A673 (cell line): ENCODE measurements around the gene PARVA. TPM values are rescaled to one million over a fixed set of nuclear protein-coding genes. Genes with fewer than 3 reads are reported as not detected.
A peak's percentile ranks its signal among the peaks of the same experiment; 100 is the strongest.

Experiments used
- BruUV-seq: library from RNA; stranded (reverse); fragments of 400-500 nt; replicated peaks from 2 replicates; lab custom pipeline; 2021; lab: Mats Ljungman, UMichigan
- CTCF ChIA-PET: fragments of 300-600 bp; sonication (Branson Sonifier 250); formaldehyde crosslinking; loops from one replicate; lab custom pipeline; 2022; ENCODE audit warnings: antibody characterized with exemption; lab: Charles Lee
- POLR2A ChIA-PET: fragments of 300-600 bp; sonication (Branson Sonifier 250); formaldehyde crosslinking; loops from one replicate; lab custom pipeline; 2022; ENCODE audit warnings: antibody characterized with exemption; ENCODE audit not compliant: low non-redundant PET; lab: Charles Lee
- DNase-seq: peaks from one replicate; pipeline ENCODE4 v3.0.0-alpha.2; 2015; ENCODE audit warnings: low spot score
- H3K27ac ChIP-seq: fragments of 200-600 bp; sonication (generic); 2 replicates; pipeline ENCODE4 v1.5.1; 2016; ENCODE audit warnings: mixed run types, low read depth, mild to moderate bottlenecking, mixed read lengths, antibody characterized with exemption, low read length; ENCODE audit not compliant: poor library complexity, severe bottlenecking
- H3K27me3 ChIP-seq: fragments of 200-600 bp; sonication (generic); replicated peaks from 2 replicates; pipeline ENCODE4 v1.6.1; 2017; ENCODE audit warnings: mixed run types, low read depth, mild to moderate bottlenecking, mixed read lengths, antibody characterized with exemption, low read length; ENCODE audit not compliant: insufficient read depth, poor library complexity
- H3K36me3 ChIP-seq: fragments of 200-600 bp; sonication (generic); 2 replicates; pipeline ENCODE4 v1.6.1; 2016; ENCODE audit warnings: mixed run types, mild to moderate bottlenecking, mixed read lengths, antibody characterized with exemption, low read length; ENCODE audit not compliant: insufficient read depth, poor library complexity, severe bottlenecking
- H3K4me1 ChIP-seq: fragments of 200-600 bp; sonication (generic); 2 replicates; pipeline ENCODE4 v1.6.1; 2017; ENCODE audit warnings: mixed run types, mild to moderate bottlenecking, mixed read lengths, antibody characterized with exemption, low read length; ENCODE audit not compliant: insufficient read depth, poor library complexity, severe bottlenecking
- H3K4me3 ChIP-seq: fragments of 200-600 bp; sonication (generic); 2 replicates; pipeline ENCODE4 v1.5.1; 2016; ENCODE audit warnings: low read depth, mixed run types, mild to moderate bottlenecking, mixed read lengths, low read length; ENCODE audit not compliant: poor library complexity, severe bottlenecking
- H3K9me3 ChIP-seq: fragments of 200-600 bp; sonication (generic); 2 replicates; pipeline ENCODE4 v1.6.1; 2016; ENCODE audit warnings: mixed run types, low read depth, mild to moderate bottlenecking, mixed read lengths, antibody characterized with exemption, low read length; ENCODE audit not compliant: poor library complexity, severe bottlenecking
- EZH2 ChIP-seq: fragments of 200-600 bp; sonication (generic); IDR thresholded peaks from 2 replicates; pipeline ENCODE4 v1.6.1; 2017; ENCODE audit warnings: borderline replicate concordance, low read depth, mild to moderate bottlenecking, mixed read lengths, antibody characterized with exemption, low read length; ENCODE audit not compliant: poor library complexity, severe bottlenecking
- intact Hi-C: fragments of 100-400 bp; cut with micrococcal nuclease; formaldehyde crosslinking; loops from one replicate; pipeline ENCODE4 v1.10.0; 2022; ENCODE audit not compliant: unreplicated experiment
- total RNA-seq: library from RNA; stranded (reverse); gene quantifications from 2 replicates; pipeline ENCODE4 v1.2.3, GENCODE V29; 2021
- TF ChIP-seq, protein P1 (sequence below): fragments of 300-800, 200-600 bp; sonication (generic); conservative IDR thresholded peaks from 2 replicates; pipeline ENCODE4 v1.5.1; 2017; ENCODE audit warnings: low read depth, mild to moderate bottlenecking, antibody characterized with exemption, low read length, moderate library complexity, mixed read lengths

PARVA gene
- total RNA-seq, 1 experiment from 2014 or later: 15.2 TPM

DNA sequence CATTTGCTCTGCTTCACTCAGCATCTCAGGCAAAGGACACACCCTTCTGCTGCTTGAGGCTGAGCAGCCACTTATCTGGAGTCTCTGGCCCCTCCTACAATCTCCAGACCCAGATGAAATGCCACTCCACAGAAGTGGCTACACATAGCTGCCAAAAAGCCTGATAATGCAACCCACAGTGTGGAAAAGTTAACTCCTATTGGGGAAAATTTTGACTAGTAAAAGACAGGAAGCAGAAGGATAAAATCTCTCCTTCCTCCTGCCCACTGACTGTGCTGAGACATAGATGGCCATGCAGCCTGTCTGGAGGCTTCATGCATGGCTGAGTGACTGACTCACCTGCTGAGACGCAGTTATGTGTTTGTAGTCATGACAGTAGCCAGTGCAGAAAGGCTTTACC lies 204.6 kb downstream of the PARVA start:
- DNase-seq: peak; percentile 47
- Histone ChIP-seq H3K36me3 (no peaks in the 10 kb centered on the region), H3K27ac (no peak overlapping the region), H3K4me1 (no peaks in the 10 kb centered on the region), H3K4me3 (no peak overlapping the region), H3K27me3 (no peaks in the 10 kb centered on the region), H3K9me3 (no peaks in the 10 kb centered on the region)
- BruUV-seq: no TSS peak
- TF ChIP-seq EZH2: no peak
- TF ChIP-seq, protein P1, sequence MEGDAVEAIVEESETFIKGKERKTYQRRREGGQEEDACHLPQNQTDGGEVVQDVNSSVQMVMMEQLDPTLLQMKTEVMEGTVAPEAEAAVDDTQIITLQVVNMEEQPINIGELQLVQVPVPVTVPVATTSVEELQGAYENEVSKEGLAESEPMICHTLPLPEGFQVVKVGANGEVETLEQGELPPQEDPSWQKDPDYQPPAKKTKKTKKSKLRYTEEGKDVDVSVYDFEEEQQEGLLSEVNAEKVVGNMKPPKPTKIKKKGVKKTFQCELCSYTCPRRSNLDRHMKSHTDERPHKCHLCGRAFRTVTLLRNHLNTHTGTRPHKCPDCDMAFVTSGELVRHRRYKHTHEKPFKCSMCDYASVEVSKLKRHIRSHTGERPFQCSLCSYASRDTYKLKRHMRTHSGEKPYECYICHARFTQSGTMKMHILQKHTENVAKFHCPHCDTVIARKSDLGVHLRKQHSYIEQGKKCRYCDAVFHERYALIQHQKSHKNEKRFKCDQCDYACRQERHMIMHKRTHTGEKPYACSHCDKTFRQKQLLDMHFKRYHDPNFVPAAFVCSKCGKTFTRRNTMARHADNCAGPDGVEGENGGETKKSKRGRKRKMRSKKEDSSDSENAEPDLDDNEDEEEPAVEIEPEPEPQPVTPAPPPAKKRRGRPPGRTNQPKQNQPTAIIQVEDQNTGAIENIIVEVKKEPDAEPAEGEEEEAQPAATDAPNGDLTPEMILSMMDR: no peak
- ChIA-PET CTCF (no interaction called here), POLR2A (no interaction called here)
- intact Hi-C loops: no loop called here
